Measurements from ENCODE around the gene HK2.

DNA sequence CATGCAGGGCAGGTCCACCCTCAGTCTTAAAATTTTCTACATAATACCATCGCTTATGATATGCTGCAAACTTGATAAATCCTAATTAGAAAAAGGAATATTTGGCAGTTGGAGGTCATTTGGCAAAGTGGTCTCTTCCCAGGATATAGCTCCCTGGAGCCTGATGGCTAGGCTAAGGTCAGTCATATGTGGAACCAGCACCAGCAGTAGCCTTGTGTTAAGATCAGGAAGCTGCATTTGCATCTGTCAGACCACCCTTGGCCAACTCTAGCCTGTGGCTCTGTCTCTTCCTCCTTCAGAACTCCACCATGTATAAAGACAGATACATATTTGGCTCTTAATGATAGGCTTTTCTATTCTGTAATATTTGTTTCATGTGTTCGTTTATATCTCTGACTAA lies 5.4 kb upstream of the HK2 start:
- TF ChIP-seq, protein P1, sequence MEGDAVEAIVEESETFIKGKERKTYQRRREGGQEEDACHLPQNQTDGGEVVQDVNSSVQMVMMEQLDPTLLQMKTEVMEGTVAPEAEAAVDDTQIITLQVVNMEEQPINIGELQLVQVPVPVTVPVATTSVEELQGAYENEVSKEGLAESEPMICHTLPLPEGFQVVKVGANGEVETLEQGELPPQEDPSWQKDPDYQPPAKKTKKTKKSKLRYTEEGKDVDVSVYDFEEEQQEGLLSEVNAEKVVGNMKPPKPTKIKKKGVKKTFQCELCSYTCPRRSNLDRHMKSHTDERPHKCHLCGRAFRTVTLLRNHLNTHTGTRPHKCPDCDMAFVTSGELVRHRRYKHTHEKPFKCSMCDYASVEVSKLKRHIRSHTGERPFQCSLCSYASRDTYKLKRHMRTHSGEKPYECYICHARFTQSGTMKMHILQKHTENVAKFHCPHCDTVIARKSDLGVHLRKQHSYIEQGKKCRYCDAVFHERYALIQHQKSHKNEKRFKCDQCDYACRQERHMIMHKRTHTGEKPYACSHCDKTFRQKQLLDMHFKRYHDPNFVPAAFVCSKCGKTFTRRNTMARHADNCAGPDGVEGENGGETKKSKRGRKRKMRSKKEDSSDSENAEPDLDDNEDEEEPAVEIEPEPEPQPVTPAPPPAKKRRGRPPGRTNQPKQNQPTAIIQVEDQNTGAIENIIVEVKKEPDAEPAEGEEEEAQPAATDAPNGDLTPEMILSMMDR (IDR thresholded peaks at IDR 0.05) = no peak
- TF ChIP-seq POLR2AphosphoS5 (IDR thresholded peaks at IDR 0.05) = no peak
